GM19238 (cell line): Measurements from ENCODE around the gene EVC.

Experiments
- DNase-seq: peaks from one replicate; pipeline ENCODE4 v3.0.0; 2011; ENCODE audit warnings: low spot score; ENCODE audit not compliant: insufficient read length

The EVC gene

DNA sequence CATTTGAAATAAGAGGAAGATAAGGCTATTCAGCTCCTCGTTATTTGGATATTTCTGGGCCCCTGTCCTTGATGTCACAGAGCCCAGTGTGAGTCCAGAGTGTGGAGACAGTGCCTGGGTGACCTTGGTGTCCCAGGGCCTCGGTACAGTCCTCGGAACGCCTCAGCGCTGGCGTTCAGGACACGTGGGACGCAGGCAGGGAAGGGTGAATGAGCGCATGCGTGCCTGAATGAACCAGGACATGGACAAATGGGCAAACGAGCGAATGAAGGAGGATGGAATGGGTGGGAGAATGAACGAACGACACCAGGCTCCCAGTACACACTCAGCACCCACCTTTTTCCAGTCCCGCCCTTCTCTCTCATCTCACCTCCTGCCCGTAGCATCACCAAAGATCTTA lies 44.2 kb downstream of the EVC start:
- no peak for DNase-seq

DNA sequence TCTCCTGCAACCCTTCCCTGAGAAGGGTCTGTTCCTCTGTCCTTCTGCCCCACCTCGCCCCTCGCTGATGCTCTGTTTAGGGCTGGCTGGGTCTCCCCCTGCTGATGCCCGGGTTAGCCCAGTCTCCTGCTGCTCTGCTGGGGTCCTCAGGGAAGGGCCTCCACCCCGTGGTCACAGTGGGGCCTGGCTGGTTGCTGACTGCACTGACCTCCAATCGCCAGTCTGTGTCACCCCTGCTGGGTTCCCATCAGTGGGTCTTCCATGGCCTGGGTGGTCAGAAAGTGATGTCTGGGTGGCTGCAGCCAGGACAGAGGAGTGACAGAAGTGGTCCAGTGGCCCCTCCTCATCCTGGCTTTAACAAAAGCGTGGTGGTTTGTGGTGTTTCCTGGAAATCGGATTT lies 44.7 kb downstream of the EVC start:
- DNase-seq = no peak

DNA sequence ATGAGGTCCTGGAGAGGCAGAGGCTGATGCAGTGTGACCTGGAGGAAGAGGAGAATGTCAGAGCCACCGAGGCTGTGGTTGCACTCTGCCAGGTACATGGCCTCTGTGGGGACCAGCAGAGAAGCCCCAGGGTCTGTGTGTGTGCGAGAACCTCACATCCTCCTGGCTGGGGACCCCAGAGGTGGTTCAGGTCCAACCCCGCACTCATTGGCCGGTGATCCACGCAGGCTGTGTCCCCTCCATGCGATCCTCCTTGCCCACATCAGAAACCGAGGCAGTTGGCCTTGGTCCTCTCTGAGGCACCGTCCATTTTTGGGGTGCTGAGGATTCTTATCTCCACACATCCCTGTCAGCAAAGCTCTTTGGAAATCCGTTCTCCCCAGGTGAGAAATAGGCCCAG lies 45.3 kb downstream of the EVC start:
- no peak for DNase-seq

DNA sequence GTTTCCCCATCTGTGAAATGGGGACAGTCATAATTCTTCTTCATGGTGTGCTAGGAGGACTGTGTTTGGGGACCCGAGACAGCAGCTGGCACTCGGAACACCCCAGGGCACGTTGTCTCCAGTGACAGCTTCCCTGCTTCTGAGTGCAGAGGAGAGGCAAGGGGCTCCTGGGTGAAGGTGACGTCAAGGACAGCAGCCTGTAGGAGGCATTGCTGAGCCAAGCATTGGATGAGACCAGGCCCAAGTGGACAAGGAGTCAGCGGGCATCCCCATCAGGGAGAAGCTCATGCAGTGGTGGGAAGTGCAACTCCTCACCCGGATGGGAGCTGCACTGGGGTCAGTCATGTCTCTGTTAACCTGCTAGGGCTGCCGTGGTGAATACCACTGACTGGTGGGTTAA lies 46.1 kb downstream of the EVC start:
- DNase-seq = no peak

DNA sequence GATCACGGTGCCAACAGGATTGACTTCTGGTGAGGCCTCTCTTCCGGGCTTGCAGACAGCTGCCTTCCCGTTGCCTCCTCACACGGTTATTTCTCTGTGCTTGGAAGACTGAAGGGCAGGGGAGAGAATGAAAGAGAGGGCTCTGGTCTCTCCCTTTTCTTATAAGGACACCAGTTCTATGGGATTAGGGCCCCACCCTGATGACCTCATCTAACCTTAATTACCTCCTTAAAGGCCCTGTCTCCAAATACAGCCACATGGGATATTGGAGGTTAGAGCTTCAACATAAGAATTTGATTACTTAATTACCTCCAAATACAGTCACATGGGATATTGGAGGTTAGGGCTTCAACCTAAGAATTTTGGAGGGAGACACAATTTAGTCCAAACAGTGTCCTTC lies 46.5 kb downstream of the EVC start:
- no peak for DNase-seq

DNA sequence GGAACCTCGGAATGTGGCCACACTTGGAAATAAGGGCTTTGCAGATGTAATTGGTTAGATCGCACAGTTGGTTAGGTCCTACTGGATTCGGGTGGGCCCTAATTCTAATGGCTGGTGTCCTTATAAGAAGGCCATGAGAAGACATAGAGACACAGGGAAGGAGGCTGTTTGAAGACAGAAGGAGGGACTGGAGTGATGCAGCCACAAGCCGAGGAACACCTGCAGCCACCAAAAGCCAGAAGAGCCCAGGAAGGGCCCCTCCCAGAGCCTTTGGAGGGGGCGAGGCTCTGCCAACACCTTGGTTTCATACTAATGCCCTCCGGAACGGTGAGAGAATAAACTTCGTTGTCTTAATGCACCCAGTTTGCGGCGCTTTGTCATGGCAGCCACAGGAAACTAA lies 47.0 kb downstream of the EVC start:
- no peak for DNase-seq

DNA sequence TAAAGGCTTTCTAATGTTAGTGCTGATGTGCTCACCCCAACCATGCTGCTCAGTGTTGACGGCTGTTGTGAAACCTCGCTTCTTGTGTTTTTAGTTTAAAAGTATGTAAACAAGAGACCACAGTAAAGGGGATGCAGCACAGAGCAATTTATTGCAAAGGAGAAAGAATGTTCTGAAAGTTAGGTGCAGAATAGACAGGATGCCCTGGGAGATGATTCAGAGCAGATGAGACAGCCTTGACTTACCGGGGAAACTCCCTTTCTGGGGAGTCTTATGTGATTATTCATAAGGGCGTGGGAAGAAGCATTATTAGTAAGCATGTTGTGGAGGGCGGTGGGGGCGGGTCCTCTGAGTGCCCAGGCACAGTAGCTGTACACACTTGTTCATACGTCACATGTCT lies 47.7 kb downstream of the EVC start:
- DNase-seq = no peak

DNA sequence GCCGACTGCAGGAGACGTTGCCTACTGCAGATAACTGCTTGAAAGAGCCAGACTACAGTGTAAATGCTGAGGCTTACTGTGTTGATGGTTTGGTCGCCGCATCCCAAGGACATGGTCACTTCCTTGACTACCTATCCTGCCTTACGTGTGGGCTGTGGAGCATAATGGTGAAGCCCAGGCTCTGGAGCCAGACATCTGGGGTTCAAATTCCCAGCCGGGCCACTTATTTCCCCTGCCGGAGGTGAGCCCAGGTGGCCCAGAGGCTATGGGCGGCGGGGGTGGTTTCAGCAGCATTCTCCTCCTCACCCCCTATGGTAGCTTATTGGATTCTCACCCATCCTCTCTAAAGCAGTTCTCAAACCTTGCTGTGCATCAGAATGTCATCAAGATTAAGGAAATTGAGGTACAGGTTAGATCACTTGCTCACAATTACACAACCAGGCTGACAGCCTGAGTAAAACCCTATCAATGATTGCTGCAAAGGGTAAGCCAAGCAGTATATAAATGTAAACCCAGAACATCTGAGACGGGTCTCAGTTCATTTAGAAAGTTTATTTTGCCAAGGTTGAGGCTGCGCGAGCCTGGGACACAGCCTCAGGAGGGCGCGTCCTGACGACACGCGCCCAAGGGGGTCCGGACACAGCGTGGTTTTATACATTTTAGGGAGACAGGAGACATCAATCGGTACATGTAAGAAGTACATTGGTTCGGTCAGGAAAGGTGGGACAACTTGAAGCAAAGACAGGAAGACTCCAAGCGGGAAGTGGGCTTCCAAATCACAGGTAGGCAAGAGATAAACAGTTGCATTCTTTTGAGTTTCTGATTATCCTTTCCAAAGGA lies 48.5 kb downstream of the EVC start:
- no peak for DNase-seq

DNA sequence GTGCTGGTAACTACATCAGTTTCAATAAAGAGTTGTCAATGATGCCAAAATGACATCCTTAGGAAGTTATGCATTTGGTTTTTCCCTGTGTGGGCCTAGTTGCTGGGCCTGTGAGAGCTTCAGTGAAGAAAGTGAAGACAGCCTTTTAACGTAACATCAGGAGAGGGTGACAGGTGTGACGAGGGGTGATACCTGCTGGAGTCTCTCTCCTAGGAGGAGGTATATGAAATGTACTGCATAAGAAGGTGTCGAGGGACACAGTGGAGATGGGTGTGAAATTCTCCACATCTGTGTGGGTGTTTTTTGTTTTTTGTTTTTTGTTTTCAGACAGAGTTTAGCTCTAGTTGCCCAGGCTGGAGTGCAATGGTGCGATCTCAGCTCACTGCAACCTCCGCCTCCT lies 49.2 kb downstream of the EVC start:
- DNase-seq = no peak

DNA sequence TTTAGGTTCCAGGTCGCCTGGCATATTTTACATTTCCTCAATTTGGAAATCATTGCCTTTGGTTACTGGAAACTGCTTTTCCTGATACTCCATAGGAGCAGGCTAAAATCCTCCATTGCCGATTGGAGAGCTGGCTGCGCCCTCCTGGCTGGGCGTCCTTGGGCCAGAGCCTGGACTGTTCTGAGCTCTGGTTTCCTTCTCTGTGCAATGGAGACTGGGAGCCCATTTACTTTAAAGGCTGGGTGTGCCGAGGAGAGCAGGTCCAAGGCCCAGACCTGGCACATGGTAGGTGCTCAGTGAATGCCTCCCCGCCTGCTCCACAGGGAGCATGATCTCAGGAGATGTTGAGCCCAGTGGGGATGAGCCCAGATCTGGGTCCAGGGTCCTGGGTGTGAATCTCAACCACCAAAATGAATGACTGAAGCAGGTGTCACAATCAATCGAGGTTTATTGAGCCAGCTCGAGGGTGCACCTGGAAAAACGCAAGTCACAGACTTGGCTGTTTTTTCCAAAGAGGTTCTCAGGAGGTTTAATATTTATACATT lies 50.0 kb downstream of the EVC start:
- DNase-seq = no peak

DNA sequence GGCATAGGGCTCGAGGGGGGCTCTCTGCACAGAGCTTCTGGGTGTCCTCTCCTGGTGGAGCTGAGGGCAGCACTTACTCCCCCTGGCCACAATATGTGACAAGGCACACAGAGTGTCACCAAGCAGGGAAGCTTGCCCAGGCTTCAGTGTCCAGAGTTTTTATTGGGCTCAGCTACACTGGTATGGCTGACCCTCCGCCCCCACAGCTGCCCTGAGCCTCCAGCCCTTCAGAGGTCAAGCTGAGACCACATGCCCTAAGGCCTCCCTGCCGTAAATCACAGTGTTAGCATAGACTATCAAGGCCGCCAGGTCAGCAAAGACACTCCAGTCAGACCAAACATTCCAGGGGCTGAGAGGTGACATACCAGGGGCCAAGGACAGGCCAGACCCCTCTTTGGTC lies 59.0 kb downstream of the EVC start:
- DNase-seq = no peak

DNA sequence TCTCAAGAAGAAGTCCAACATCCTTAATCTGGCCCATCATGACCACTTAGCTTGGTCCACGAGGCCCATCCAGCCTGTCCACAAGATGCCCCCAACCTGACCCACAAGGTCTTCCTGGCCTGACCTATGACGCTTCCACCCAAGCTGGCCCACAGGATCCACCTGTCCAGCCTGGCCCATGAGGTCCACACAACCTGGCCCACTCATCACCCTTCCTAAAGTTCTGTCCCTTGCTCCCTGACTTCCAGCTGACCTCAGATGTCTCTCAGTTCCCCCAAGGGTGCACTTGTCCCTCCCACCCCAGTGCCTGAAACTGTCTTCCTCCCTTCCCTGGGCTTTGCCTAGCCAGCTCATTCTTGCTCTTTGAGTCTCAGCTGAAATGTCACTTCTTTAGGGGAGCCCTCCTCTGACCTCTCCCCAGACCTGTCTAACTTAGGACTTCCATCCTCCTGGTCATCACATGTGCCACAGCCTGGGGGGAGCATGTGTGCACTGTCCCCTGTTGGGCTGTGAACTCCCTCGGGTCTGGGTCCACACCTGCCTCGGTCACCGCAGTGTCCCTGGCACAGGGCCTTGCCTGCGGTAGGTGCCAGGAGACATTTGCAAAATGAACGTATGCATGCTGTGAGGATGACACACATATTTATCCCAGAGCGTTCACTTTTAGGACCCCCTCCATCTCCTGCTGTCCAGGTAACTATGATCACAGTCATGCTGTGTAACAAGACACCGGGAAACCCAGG lies 61.7 kb downstream of the EVC start:
- no peak for DNase-seq

DNA sequence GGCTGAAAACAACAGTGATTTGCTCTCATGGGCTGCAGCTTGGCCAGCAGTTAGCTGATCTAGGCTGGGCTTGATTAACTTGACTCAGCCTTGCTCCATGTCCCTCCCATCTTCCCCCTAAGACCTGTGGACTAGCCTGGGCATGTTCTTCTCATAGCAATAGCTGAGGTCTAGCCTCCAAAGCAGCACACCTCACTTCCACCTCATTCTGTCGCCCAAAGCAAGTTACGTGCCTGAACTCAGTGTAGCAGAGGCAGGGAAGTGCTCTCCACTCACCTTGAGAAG lies 62.2 kb downstream of the EVC start:
- DNase-seq = no peak

DNA sequence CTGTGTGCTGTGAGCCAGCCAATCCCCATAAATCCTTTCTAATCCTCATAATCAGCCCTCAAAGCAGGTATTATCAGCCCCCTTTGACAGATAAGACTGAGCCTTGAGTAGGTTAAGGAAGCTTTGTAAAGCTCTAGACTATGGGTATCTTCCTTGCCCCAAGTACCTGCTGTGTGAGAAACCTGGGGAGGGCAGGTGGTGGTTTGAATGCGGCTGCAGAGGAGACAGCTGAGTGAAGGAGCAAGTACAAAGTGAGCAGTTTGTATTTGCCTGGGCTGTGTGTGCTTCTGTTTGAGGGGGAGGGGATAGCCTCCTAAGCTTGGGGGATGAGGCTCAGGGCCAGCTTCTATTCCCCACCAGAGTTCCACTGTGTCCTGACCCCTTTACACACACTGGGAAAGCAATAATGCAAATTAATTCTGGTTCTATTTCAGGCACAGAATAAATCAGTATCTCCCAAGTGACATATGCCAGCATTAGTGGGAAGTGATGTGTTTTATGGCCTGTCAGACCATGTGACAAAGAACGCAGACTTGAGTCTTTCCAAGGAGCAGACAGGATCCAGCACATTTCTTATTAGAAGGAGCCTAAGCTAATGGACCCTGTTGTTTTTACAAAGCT lies 63.5 kb downstream of the EVC start:
- no peak for DNase-seq

DNA sequence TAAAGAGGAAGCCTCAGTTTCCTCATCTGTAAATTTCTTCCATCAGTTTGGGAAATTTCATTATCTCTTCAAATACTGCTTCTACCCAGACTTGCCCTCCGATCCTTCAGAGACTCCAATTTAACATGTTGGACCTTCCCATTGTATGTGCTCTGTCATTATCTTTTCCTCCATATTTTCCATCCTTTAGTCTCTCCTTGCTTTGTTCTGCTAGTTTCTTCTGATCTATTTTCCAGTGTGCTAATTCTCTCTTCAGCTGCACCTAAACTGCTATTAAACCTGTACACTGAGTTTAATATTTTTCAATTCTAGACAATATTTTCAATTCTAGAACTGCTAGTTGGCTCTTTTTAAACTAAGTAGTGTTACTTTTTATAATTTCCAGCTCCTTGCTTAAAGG lies 65.5 kb downstream of the EVC start:
- no peak for DNase-seq

DNA sequence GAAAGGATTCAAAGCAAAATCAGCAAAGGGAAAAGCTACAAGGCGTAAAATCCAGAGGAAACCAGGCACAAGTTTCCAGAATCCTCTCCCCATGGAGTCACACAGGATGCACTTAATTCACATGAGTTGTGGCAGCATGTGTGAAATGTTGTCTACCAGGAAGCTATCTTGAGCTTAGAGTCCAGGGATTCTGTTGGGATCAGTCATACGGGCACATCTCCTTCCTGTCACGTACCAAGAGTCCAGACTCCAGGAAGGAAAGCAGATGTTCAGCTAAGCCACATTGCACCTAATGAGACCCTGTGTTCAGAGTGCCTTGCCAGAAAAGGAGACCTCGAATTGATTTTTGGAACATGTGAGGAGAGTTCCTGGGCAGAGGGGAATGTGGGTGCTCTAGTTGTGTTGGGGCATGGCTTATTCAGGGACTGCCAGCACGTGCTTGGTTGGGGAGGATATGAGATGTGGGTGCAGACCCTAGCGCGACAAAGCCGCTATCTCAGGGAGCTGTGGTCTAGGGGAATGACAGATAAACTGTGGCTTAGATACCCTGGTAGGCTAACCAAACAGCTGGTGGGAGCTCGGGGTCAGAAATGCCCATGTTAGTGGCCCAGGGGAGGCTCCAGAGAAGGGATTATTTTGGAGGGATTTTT lies 70.0 kb downstream of the EVC start:
- DNase-seq = no peak

DNA sequence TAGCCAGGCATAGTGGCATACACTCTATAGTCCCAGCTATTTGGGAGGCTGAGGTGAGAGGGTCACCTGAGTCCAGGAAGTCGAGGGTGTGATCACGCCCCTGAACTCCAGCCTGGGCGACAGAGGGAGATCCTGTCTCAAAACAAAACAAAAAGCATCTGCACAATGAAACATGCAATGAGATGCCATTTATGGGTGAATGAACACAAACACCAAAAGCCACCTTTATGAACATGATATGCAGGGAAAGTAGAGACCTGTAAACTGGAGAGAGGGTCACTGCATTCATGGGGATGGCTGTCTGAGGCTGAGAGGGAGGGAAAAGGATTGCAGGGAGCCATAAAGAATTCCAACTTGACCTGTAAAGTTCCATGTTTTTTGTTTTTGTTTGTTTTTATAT lies 70.7 kb downstream of the EVC start:
- DNase-seq = no peak

DNA sequence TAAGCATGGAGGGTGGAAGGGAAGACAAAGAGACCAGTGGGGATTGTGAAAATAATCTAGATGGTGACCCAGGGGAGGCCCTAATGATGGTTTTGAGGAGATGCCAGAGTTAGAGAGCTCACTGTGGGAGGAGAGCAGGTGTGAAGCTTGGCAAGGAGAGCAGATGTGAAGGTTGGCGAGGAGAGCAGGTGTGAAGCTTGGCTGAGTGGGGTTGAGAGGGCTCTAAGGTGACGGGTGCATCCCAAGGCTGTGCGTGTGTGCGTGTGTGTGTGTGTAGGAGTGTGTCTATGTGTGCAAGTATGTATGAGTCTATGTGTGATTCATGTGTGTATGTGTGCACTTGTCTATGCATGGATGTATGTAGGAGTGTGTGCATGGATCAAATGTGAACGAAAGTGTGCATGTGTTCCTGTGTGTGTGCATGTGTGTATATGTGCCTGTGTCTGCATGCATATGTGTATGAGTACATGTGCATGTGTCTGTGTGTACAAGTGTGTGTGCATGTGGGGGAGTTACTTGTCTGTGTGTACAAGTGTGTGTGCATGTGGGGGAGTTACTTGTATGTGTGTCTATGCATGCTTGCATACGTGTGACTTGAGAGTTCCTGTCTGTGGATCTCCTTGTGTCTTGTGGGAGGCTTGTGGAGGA lies 72.0 kb downstream of the EVC start:
- DNase-seq = no peak

DNA sequence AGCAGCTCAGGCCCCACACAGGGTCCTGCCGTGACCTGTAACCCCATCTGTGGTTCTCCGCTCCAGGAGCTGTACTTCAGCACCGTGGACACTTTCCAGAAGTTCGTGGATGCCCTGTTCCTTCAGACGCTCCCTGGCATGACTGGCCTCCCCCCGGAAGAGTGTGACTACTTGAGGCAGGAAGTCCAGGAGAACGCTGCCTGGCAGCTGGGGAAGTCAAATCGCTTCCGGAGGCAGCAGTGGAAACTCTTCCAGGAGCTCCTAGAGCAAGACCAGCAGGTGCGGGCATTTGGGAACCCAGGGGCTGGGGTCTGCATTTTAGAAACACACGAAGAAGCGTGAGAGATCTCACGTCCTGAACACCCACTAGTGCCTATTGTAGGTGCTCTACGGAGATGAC lies 72.5 kb downstream of the EVC start:
- no peak for DNase-seq

DNA sequence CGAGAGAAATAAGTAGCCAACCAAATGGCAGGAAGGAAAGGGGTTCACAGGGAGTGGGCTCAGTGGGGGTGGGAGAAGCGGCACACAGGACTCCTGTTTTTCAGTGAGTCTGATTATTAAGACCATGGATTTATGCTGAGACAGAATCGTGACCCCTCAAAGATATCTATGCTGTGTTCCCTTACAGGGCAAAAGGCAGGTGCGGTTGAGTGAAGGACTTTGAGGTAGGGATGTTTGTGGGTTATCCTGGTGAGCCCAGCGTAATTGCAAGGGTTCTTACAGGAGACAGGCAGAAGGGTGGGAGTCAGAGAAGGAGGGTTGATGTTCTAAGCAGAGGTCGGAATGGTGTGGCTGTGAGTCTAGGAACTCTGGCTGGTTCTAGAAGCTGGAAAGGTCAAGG lies 73.0 kb downstream of the EVC start:
- no peak for DNase-seq

DNA sequence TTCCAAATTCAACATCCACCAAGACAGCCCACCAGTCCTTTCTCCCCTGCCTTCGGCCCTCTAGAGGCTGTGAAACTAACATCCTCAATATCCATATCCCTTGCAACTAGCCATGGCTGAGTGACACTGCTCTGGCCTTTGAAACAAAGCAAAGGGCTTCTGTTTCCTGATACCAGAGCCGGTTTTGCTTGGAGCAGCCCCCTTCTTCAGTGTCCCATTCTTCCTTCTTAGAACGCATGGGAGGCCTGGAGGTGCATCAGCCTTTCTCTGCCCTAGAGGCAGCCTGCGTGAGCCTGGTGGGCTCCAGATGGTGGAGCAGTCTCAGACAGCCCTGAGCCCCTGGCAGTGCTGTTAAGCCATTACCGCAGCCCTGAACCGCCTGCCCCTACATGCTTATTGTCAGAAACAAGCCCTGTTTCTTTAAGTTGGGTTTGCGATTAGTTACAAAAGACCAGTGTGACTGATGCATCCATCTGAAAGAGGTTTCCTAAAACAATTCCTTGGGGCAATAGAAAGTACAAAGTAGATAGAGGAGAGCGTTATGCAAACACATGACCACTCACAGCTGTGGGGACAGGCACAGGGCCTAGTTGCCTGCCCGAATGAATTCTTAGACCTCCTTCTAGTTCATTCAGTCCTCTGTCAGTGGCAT lies 74.1 kb downstream of the EVC start:
- DNase-seq = no peak
